ENCODE data around the gene PIGM.

- TF ChIP-seq CREB1 (CRISPR knock-in tag; IDR thresholded peaks at IDR 0.05; ENCODE audit: low read depth) (no peak), ZNF331 (CRISPR knock-in tag; IDR thresholded peaks at IDR 0.05; ENCODE audit: low read depth) (no peak), REST (IDR thresholded peaks at IDR 0.05; ENCODE audit: unreplicated experiment) (no peak), CTCF (conservative IDR thresholded peaks at IDR 0.05; ENCODE audit: low read depth in 2 of 2) (no peak), EZH2phosphoT487 (IDR thresholded peaks at IDR 0.05; ENCODE audit: unreplicated experiment) (no peak), ETS1 (IDR thresholded peaks at IDR 0.05) (no peak), EZH2 (IDR thresholded peaks at IDR 0.05; ENCODE audit: low read depth, unreplicated experiment) (no peak), ZNF114 (CRISPR knock-in tag; IDR thresholded peaks at IDR 0.05) (no peak), POLR2AphosphoS5 (IDR thresholded peaks at IDR 0.05; ENCODE audit: low read depth) (no peak), JUNB (IDR thresholded peaks at IDR 0.05; ENCODE audit: unreplicated experiment) (no peak), STAT1 (IDR thresholded peaks at IDR 0.05; ENCODE audit: unreplicated experiment) (no peak), NANOG (IDR thresholded peaks at IDR 0.05; ENCODE audit: borderline replicate concordance) (no peak), ZNF462 (CRISPR knock-in tag; IDR thresholded peaks at IDR 0.05) (no peak)
Observed at GRCh38 chr1:159979257-159979656, 52.5 kb downstream of the PIGM start.

All from GM23338 (cell line).